ENCODE measurements around the gene FRMD4A.

The FRMD4A gene

GRCh38 chr10:14184841-14185315, 145.8 kb downstream of the FRMD4A start:
- no peak for TF ChIP-seq JUND (IDR thresholded peaks at IDR 0.05; ENCODE audit: low read depth)
- peak in 1 of 2 experiments; percentile 71 for DNase-seq (ENCODE audit: low read depth in 1 of 2, low spot score in 1 of 2)
- in situ Hi-C loops (cut with HindIII; ENCODE audit: low pct_unique_long_range_greater_than_20kb, low sequenced_read_pairs): no loop called here

DNA sequence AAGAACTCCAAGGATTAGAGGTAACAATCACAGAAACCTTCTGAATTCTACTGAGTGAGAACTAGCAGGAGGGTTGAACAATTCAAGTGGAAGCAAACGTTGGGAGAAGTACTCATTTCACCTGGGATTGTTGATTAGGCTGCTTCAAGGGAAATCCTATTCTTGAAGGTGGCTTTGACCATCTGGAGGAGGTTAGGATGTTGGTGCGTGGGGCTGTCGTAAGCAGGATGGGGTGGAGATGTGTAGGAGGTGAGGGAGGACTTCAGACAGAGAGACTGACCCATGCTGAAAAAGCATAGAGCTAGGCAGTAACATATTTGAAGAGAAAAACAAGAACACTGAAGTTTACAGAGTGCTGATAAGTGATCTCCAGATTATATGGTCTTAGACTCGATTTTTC, 147.9 kb downstream of the FRMD4A start:
- no peak for TF ChIP-seq JUND (IDR thresholded peaks at IDR 0.05; ENCODE audit: low read depth)
- in situ Hi-C loops (cut with HindIII; ENCODE audit: low pct_unique_long_range_greater_than_20kb, low sequenced_read_pairs): no loop called here
- DNase-seq (ENCODE audit: low read depth in 1 of 2, low spot score in 1 of 2): no peak

DNA sequence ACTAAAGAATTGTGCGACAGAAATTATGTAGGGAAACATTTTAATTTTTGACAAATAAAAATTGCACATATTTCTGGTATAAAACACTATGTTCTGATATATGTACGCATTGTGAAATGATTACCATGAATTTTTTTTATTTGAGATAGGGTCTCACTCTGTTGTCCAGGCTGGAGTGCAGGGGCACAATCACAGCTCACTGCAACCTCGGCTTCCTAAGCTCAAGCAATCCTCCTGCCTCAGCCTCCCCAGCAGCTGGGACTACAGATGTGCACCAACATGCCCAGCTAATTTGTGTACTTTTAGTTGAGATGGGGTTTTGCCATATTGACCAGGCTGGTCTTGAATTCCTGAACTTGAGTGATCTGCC, 149.2 kb downstream of the FRMD4A start:
- TF ChIP-seq JUND (IDR thresholded peaks at IDR 0.05; ENCODE audit: low read depth): no peak
- in situ Hi-C loops (cut with HindIII; ENCODE audit: low pct_unique_long_range_greater_than_20kb, low sequenced_read_pairs): no loop called here
- no peak for DNase-seq (ENCODE audit: low read depth in 1 of 2, low spot score in 1 of 2)

GRCh38 chr10:14180911-14181566, 149.7 kb downstream of the FRMD4A start:
- in situ Hi-C loops (cut with HindIII; ENCODE audit: low pct_unique_long_range_greater_than_20kb, low sequenced_read_pairs): no loop called here
- no peak for TF ChIP-seq JUND (IDR thresholded peaks at IDR 0.05; ENCODE audit: low read depth)
- DNase-seq (ENCODE audit: low read depth in 1 of 2, low spot score in 1 of 2): no peak

GRCh38 chr10:14179251-14179650, 151.5 kb downstream of the FRMD4A start:
- no peak for DNase-seq (ENCODE audit: low read depth in 1 of 2, low spot score in 1 of 2)
- TF ChIP-seq JUND (IDR thresholded peaks at IDR 0.05; ENCODE audit: low read depth): no peak
- in situ Hi-C loops (cut with HindIII; ENCODE audit: low pct_unique_long_range_greater_than_20kb, low sequenced_read_pairs): no loop called here

- TF ChIP-seq JUND (IDR thresholded peaks at IDR 0.05; ENCODE audit: low read depth): no peak
- in situ Hi-C loops (cut with HindIII; ENCODE audit: low pct_unique_long_range_greater_than_20kb, low sequenced_read_pairs): no loop called here
- DNase-seq (ENCODE audit: low read depth in 1 of 2, low spot score in 1 of 2): peak in 1 of 2 experiments; percentile 24
These were observed 156.8 kb downstream of the FRMD4A start for GRCh38 chr10:14173706-14174594.

- in situ Hi-C loops (cut with HindIII; ENCODE audit: low pct_unique_long_range_greater_than_20kb, low sequenced_read_pairs): no loop called here
- peak in 1 of 2 experiments; percentile 40 for DNase-seq (ENCODE audit: low read depth in 1 of 2, low spot score in 1 of 2)
- no peak for TF ChIP-seq JUND (IDR thresholded peaks at IDR 0.05; ENCODE audit: low read depth)
These were observed 157.4 kb downstream of the FRMD4A start for GRCh38 chr10:14173391-14173705.

DNA sequence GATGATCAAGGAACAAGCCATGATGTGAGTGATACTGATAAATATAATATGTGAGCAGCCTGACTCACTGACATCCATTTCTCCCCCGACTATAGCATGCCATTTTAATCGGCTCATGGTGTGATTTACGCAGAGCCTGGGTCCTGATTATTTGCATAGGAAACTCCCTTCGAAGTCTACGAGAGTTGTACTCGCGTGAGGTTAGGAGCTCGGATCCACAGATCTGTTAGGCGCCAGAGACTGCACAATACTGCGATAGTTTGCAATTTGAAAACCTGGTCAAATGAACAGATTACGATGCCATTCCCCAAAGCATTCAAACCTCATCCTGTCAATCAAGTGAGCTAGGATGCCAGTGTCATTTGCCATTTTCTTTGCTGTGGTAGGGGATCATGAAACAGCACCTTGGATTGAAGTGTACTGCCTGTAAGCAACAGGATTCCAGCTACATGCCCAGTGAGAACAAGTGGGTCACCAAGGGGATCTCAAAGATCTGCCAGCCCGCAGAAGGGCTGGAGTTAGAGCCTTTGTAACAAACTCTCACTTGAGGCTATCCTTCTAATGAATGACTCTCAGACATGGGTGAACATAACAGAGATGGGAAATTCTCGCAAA, 158.3 kb downstream of the FRMD4A start:
- DNase-seq (ENCODE audit: low read depth in 1 of 2, low spot score in 1 of 2): no peak
- in situ Hi-C loops (cut with HindIII; ENCODE audit: low pct_unique_long_range_greater_than_20kb, low sequenced_read_pairs): no loop called here
- TF ChIP-seq JUND (IDR thresholded peaks at IDR 0.05; ENCODE audit: low read depth): no peak

GRCh38 chr10:14171336-14171735, 159.4 kb downstream of the FRMD4A start:
- in situ Hi-C loops (cut with HindIII; ENCODE audit: low pct_unique_long_range_greater_than_20kb, low sequenced_read_pairs): no loop called here
- no peak for TF ChIP-seq JUND (IDR thresholded peaks at IDR 0.05; ENCODE audit: low read depth)
- no peak for DNase-seq (ENCODE audit: low read depth in 1 of 2, low spot score in 1 of 2)

DNA sequence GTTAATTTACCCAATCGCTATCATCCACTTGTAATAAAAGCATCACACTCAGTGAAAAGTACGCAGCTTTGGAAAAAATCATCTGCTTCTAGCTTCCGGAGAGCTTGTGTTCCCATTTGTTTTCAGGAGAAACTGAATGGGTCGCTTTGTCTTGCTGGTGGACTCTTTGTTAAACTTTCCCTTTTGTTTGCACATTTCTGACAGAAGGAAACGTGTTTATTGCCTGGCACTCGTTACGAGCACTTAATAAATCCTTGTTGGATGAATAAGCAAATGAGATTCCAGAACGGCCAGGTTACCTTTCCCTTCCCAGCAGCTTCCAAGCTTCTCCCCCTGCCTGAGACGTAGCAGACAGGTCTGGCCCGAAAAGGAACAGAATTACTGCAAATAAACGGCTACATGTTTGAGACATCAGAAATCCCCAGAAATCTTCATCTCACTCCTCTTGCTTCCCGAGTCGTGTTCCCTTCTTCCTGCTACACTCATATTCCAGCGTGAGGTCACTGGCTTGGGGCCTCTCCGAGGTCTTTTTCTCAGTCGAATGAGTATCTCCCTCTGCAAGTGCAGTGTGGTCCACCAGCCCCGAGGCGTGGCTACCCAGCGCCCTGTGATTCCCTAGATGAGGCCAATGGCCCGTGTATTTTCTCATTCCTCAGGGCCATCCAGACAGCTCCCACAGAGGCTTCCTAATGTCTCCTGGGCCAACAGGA, 167.2 kb downstream of the FRMD4A start:
- no peak for TF ChIP-seq JUND (IDR thresholded peaks at IDR 0.05; ENCODE audit: low read depth)
- no peak for DNase-seq (ENCODE audit: low read depth in 1 of 2, low spot score in 1 of 2)
- in situ Hi-C loops (cut with HindIII; ENCODE audit: low pct_unique_long_range_greater_than_20kb, low sequenced_read_pairs): no loop called here

GRCh38 chr10:14162629-14163344, 167.9 kb downstream of the FRMD4A start:
- TF ChIP-seq JUND (IDR thresholded peaks at IDR 0.05; ENCODE audit: low read depth): no peak
- in situ Hi-C loops (cut with HindIII; ENCODE audit: low pct_unique_long_range_greater_than_20kb, low sequenced_read_pairs): no loop called here
- DNase-seq (ENCODE audit: low read depth in 1 of 2, low spot score in 1 of 2): no peak

DNA sequence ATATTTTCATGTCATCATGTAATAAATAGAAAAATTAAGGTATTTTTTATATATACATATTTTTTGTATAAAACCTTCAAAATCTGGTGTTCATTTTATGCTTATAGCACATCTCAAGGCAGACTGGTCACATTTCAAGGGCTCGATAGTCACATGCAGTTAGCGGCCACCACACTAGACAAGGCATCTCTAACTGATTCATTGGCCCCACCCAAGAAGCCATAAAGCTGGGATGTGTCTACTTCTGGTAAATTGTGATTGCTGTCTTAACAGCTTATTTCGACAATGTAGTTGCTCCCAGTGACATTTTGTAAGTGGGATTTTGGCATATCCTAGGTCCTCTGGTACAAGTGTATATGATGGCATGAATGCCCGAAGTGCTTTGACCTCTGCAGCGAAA, 168.7 kb downstream of the FRMD4A start:
- TF ChIP-seq JUND (IDR thresholded peaks at IDR 0.05; ENCODE audit: low read depth): no peak
- in situ Hi-C loops (cut with HindIII; ENCODE audit: low pct_unique_long_range_greater_than_20kb, low sequenced_read_pairs): no loop called here
- DNase-seq (ENCODE audit: low read depth in 1 of 2, low spot score in 1 of 2): no peak
